Suprapubic skin (tissue), 4 donors: ENCODE measurements around the gene S100PBP. TPM values are rescaled to one million over a fixed set of nuclear protein-coding genes. Genes with fewer than 3 reads are reported as not detected.

Experiments
- DNase-seq, 2 donors: peaks; one replicate each; pipeline ENCODE4 v3.0.0-alpha.2; 2019; ENCODE audit warnings: low spot score in 2 of 2
- H3K27ac ChIP-seq: fragments of 200-600 bp; sonication (generic); one replicate; pipeline ENCODE4 v1.5.1; 2019
- H3K27me3 ChIP-seq: fragments of 200-600 bp; sonication (generic); one replicate; pipeline ENCODE4 v1.5.1; 2019
- H3K36me3 ChIP-seq: fragments of 200-600 bp; sonication (generic); one replicate; pipeline ENCODE4 v1.5.1; 2019
- H3K4me1 ChIP-seq: fragments of 200-600 bp; sonication (generic); one replicate; pipeline ENCODE4 v1.5.1; 2019
- H3K4me3 ChIP-seq: fragments of 200-600 bp; sonication (generic); one replicate; pipeline ENCODE4 v1.5.1; 2019; ENCODE audit warnings: mild to moderate bottlenecking
- H3K9me3 ChIP-seq: fragments of 200-600 bp; sonication (generic); one replicate; pipeline ENCODE4 v1.5.1; 2019
- CTCF ChIP-seq, 2 donors: fragments of 200-600 bp in 1 of 2; fragments of 450-650 bp in 1 of 2; sonication (generic) in 1 of 2; IDR thresholded peaks; one replicate each; pipeline ENCODE4 v1.5.1; 2016 to 2019; ENCODE audit warnings: antibody characterized with exemption in 2 of 2, mild to moderate bottlenecking in 1 of 2, moderate library complexity in 1 of 2
- EP300 ChIP-seq: sonication (generic); formaldehyde crosslinking; IDR thresholded peaks from one replicate; pipeline ENCODE4 v1.6.1; 2017; ENCODE audit warnings: antibody characterized with exemption
- POLR2A ChIP-seq, 2 donors: fragments of 450-650 bp; IDR thresholded peaks; one replicate each; pipeline ENCODE4 v1.6.1; 2017; ENCODE audit warnings: antibody characterized with exemption in 2 of 2, mild to moderate bottlenecking in 2 of 2, moderate library complexity in 2 of 2
- POLR2AphosphoS5 ChIP-seq, 3 donors: sonication (generic); formaldehyde crosslinking; IDR thresholded peaks; one replicate each; pipeline ENCODE4 v1.6.1; 2017; ENCODE audit warnings: antibody characterized with exemption in 3 of 3
- WGBS: methylation state at CpG from one replicate; pipeline ENCODE4 v1.1.5; 2018; 5-methylcytosine and 5-hydroxymethylcytosine counted together
- total RNA-seq, 4 donors: library from RNA; depleted of rRNA; stranded (reverse); fragments of >200 nt; gene quantifications; one replicate each; pipeline ENCODE4 v1.1.0, GENCODE V29; 2016

The S100PBP gene
- total RNA-seq, 4 donors from 2014 or later: 8.8 to 39.7 (median 18.1) TPM

GRCh38 chr1:32885676-32886003 is 68.2 kb downstream of the S100PBP start:
- peaks cover 43% of the 10 kb centered on the region for H3K27me3 ChIP-seq
- TF ChIP-seq POLR2A (IDR thresholded peaks at IDR 0.05) (no peak), EP300 (no peak), CTCF (IDR thresholded peaks at IDR 0.05) (no peak), POLR2AphosphoS5 (IDR thresholded peaks at IDR 0.05) (no peak)
- H3K9me3 ChIP-seq: no peaks in the 10 kb centered on the region
- H3K4me3 ChIP-seq: no peak overlapping the region
- no peak for DNase-seq
- 19% methylated on average over 8 of the region's 8 CpGs for WGBS
- peaks cover 14% of the 10 kb centered on the region for H3K4me1 ChIP-seq
- H3K36me3 ChIP-seq: no peaks in the 10 kb centered on the region
- H3K27ac ChIP-seq: no peak overlapping the region

GRCh38 chr1:32886004-32886827 is 68.8 kb downstream of the S100PBP start, which contains the start of gene HPCA:
HPCA (plus strand) TSS chr1:32886491; CDS start chr1:32888899, 2,408 bp downstream.
- no peak within 1 kb of the TSS for H3K27ac ChIP-seq
- peak in 1 of 2 donors; percentile 60 for TF ChIP-seq CTCF (IDR thresholded peaks at IDR 0.05)
- TF ChIP-seq POLR2AphosphoS5 (IDR thresholded peaks at IDR 0.05): no peak
- TF ChIP-seq EP300: no peak
- TF ChIP-seq POLR2A (IDR thresholded peaks at IDR 0.05): no peak
- no peaks in the 10 kb centered on the region for H3K36me3 ChIP-seq
- H3K27me3 ChIP-seq: peaks cover 43% of the 10 kb centered on the region
- H3K4me1 ChIP-seq: peaks cover 14% of the 10 kb centered on the region
- no peaks in the 10 kb centered on the region for H3K9me3 ChIP-seq
- H3K4me3 ChIP-seq: peak within 1 kb of the TSS; percentile 38
- WGBS: 7% methylated on average over 23 of the region's 79 CpGs
- DNase-seq: no peak

GRCh38 chr1:32886828-32887414 is 69.5 kb downstream of the S100PBP start:
- DNase-seq: no peak
- no peak overlapping the region for H3K4me3 ChIP-seq
- no peaks in the 10 kb centered on the region for H3K9me3 ChIP-seq
- TF ChIP-seq EP300 (no peak), POLR2AphosphoS5 (IDR thresholded peaks at IDR 0.05) (no peak), POLR2A (IDR thresholded peaks at IDR 0.05) (no peak), CTCF (IDR thresholded peaks at IDR 0.05) (no peak)
- H3K36me3 ChIP-seq: no peaks in the 10 kb centered on the region
- peaks cover 43% of the 10 kb centered on the region for H3K27me3 ChIP-seq
- peaks cover 14% of the 10 kb centered on the region for H3K4me1 ChIP-seq
- 44% methylated on average over 15 of the region's 19 CpGs for WGBS
- H3K27ac ChIP-seq: no peak overlapping the region

- H3K4me1 ChIP-seq: peaks cover 18% of the 10 kb centered on the region
- H3K4me3 ChIP-seq: no peak overlapping the region
- 76% methylated on average over 12 of the region's 12 CpGs for WGBS
- no peaks in the 10 kb centered on the region for H3K9me3 ChIP-seq
- H3K27ac ChIP-seq: no peak overlapping the region
- H3K27me3 ChIP-seq: peaks cover 44% of the 10 kb centered on the region
- DNase-seq: no peak
- no peak for TF ChIP-seq CTCF (IDR thresholded peaks at IDR 0.05)
- no peak for TF ChIP-seq POLR2A (IDR thresholded peaks at IDR 0.05)
- no peak for TF ChIP-seq POLR2AphosphoS5 (IDR thresholded peaks at IDR 0.05)
- TF ChIP-seq EP300: no peak
- no peaks in the 10 kb centered on the region for H3K36me3 ChIP-seq
Measured at GRCh38 chr1:32887623-32888022, 70.2 kb downstream of the S100PBP start.

GRCh38 chr1:32888134-32888533 is 70.7 kb downstream of the S100PBP start:
- no peak for TF ChIP-seq EP300
- no peaks in the 10 kb centered on the region for H3K9me3 ChIP-seq
- WGBS: 87% methylated on average over 2 of the region's 3 CpGs
- no peak for DNase-seq
- H3K36me3 ChIP-seq: no peaks in the 10 kb centered on the region
- no peak overlapping the region for H3K27ac ChIP-seq
- H3K4me1 ChIP-seq: peaks cover 23% of the 10 kb centered on the region
- no peak overlapping the region for H3K4me3 ChIP-seq
- H3K27me3 ChIP-seq: peaks cover 49% of the 10 kb centered on the region
